Placental pericyte (primary cell): ENCODE measurements around the gene KBTBD13. TPM values are rescaled to one million over a fixed set of nuclear protein-coding genes. Genes with fewer than 3 reads are reported as not detected.

Source experiments
- small RNA-seq: library from RNA; depleted of rRNA; stranded (forward); fragments of <200 nt; gene quantifications from one replicate; pipeline ENCODE3, GENCODE V24; 2012; ENCODE audit warnings: low replicate concordance
- total RNA-seq: library from RNA; depleted of rRNA; stranded (reverse); fragments of >200 nt; gene quantifications from 2 replicates; pipeline ENCODE4 v1.2.3, GENCODE V29; 2012

The KBTBD13 gene
- not detected in 2 replicates for total RNA-seq

DNA sequence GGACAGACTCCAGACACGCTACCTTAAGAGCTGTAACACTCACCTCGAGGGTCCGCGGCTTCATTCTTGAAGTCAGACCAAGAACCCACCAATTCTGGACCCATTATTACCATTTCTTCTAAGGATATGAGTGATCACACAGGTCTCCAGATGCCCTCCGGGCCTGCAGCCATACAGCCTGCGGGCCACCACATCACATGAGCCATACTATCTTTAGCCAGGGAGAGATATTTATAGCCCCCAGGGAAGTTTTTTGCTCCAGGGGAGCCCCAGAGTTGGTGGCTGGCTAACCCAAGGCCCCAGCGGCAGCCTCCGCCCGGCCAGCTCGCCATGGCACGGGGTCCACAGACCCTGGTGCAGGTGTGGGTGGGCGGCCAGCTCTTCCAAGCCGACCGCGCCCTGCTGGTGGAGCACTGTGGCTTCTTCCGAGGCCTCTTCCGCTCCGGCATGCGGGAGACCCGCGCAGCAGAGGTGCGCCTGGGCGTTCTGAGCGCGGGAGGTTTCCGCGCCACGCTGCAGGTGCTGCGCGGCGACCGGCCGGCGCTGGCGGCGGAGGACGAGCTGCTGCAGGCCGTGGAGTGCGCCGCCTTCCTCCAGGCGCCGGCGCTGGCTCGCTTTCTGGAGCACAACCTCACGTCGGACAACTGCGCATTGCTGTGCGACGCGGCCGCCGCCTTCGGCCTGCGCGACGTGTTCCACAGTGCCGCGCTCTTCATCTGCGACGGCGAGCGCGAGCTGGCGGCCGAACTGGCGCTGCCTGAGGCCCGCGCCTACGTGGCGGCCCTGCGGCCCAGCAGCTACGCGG, at the start of gene KBTBD13:
TSS of gene KBTBD13 (plus strand) at position 261 of the 805 bp plus-strand sequence. CDS start at position 331, 70 bp downstream.

DNA sequence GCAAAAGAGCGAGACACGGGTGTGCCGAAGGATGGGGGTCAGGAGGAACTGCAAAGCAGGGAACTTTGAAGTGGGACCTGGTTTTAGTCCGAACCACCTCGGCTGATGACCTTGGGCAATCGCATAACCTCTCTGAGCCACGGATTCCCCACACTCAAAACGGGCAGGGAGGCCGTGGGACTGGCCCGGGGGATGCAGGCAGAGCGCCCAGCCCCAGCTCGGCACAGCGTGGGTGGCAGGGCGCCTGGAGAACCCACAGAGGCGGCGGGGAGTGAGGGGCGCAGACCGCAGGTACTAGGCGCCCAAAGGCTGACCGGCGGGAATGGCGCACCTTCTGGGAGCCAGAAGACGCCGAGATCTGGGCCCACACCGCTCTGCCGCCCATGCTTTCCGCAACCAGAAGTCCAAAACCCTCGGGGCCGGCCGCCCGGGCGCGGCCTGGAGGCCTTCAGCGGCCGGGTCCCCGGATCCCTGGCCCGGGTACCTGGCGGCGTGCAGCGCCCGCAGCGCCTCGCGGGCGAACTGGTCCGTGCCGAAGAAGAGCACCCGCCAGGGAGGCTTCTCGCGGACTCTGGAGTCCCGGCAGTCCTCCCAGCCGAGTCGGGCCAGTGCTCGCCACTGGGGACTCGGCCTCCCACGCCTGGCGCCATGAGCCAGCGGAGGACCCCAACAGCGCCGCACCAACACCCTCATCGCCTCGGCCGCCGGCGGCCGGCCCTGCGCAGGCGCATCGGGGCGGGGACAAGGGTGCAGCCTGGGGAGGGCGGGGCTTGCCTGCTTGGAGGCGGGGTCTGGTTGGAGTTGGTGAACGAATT, 47.4 kb upstream of the KBTBD13 start, which contains the start of gene MTFMT:
TSS of gene MTFMT (minus strand) at position 719 of the 815 bp plus-strand sequence. CDS start at position 693, 26 bp downstream.

DNA sequence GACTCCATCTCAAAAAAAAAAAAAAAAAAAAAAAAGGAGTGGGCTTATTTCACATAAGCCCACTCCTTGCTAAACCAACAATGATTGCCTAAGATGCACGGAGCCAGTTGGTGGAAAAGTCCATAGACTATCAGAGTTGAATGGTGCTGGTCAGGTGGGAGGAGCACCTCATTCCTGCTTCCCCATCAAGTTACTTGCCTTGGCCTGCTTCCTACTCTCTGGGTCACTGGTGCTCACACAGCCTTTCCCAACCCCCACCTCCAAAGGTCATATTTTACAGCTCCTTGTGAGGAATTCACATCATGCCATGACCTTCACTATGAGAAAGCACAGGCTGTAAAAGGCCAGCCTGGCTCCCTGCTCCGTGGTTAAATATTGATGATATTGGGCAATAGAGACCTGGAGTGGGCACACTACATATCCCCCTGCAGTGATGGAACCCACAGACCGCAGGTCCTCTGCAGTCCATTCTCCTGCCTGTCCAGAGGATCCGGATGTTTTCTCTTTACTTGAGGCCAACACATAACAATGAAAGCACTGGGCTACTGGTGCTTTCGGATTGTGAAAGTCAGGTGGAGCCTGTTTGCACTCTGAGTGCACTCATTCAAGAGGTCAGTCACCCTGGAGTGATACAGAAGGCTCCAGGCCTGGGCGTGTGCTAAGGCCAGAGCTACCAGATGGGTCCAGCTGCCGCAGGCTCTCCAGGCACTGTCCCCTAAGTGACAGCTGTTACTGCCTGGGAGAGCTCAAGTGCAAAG, 31.6 kb upstream of the KBTBD13 start, which contains the start of gene SLC51B:
TSS of gene SLC51B (plus strand) at position 664 of the 758 bp plus-strand sequence. CDS start 4,618 bp downstream, outside the sequence.

DNA sequence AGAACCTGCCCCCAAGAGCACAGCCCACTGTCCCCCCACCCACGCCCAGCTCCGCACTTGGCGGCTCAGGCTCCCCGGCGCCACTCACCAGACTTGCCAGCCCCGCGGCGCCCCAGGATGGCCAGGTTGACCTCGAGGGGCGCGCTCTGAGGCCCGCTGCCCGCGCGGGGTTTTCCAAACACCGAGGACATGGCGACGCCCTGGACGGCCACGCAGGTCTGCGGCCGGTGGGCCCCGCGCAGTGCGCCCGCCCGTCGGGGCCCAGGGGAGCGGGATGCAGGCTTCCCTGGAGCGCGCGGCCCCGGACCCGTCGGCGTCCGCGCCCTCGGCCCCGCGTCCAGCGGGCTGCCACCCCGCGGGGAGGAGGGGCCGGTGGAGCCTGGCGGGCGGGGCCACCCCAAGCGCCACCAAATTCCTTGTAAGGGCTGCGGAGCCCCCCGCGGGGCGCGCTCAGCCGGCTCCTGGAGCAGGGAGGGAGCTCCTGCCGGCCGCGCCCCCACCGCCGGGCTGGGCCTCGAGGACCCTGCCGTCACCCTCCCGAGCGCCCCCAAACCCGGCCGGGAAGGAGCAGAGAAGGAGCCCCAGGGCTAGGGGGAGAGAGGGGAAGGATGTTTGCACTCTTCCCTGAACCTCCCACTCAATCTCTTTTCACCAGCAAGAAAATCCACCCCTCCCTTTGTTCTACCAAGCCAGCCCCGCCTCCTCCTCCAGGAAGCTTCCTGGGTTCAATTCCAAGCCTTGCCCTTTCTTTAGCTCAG, 8.7 kb upstream of the KBTBD13 start, which contains the start of gene RASL12:
TSS of gene RASL12 (minus strand) at position 347 of the 758 bp plus-strand sequence. CDS start at position 191, 156 bp downstream.

DNA sequence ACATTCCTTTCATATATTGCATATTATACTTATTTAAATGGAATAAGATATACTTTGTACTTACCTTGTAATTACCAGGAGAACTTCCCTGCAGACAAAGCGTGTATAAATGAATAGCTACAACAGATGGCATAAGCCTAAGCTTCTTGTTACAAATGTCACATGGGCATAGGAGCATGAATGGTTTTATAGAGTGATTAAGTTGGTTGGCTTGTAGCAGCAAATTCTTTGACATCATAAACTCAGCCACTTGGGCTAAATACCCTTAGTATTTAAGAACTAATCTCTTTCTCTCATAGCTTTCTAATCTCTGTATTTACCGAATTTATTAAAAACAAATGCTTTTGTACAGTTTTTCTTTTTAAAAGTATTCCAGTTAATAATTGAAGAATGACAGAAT, 38.5 kb downstream of the KBTBD13 start, which contains the start of gene UBAP1L:
TSS of gene UBAP1L (minus strand) at position 115 of the 400 bp plus-strand sequence. CDS start 8,985 bp downstream, outside the sequence.

Small RNA genes lying within 50 kb of the gene (small RNA-seq; reads per million reads assigned to genes)
- not detected for gene AC013553.1

Other genes starting within 250 kb of the KBTBD13 start
- 35.7 and 39.7 TPM in 2 replicates for gene PLEKHO2, start 234.8 kb upstream of the KBTBD13 start, total RNA-seq
- gene ANKDD1A, start 164.8 kb upstream of the KBTBD13 start, total RNA-seq = 3.5 and 7.0 TPM in 2 replicates
- gene SPG21, start 86.8 kb upstream of the KBTBD13 start, total RNA-seq = 98.7 and 101 TPM in 2 replicates
- 16.4 and 29.8 TPM in 2 replicates for gene MTFMT, start 47.1 kb upstream of the KBTBD13 start, total RNA-seq
- gene SLC51B, start 31.4 kb upstream of the KBTBD13 start, total RNA-seq = not detected in 2 replicates
- 0.22 and 1.6 TPM in 2 replicates for gene RASL12, start 8.8 kb upstream of the KBTBD13 start, total RNA-seq
- gene UBAP1L, start 38.5 kb downstream of the KBTBD13 start, total RNA-seq = 2.1 and 2.2 TPM in 2 replicates
- gene PDCD7, start 57.1 kb downstream of the KBTBD13 start, total RNA-seq = 15.1 and 26.1 TPM in 2 replicates
- gene CLPX, start 108.6 kb downstream of the KBTBD13 start, total RNA-seq = 34.5 and 39.8 TPM in 2 replicates
- gene CILP, start 134.7 kb downstream of the KBTBD13 start, total RNA-seq = not detected in 2 replicates
- gene PARP16, start 210.1 kb downstream of the KBTBD13 start, total RNA-seq = 3.0 and 5.0 TPM in 2 replicates
- not detected in 2 replicates for gene RNU5A-1, start 219.3 kb downstream of the KBTBD13 start, total RNA-seq
- gene RNU5B-1, start 227.9 kb downstream of the KBTBD13 start, total RNA-seq = not detected in 2 replicates